DOHH2 (cell line): ENCODE data around the gene TRIM38.
"Not testable (repeated sequence)": the region's sequence is repeated elsewhere in the genome, so short reads cannot be mapped to it uniquely, and the experiment has no call there.

Experiments used
- EZH2phosphoT487 ChIP-seq: fragments of 200-600 bp; sonication (generic); IDR thresholded peaks from 2 replicates; pipeline ENCODE4 v1.6.1; 2017; ENCODE audit warnings: borderline replicate concordance, mild to moderate bottlenecking, antibody characterized with exemption, low read length, moderate library complexity, mixed read lengths
- TF ChIP-seq, protein P1 (sequence below): fragments of 200-600 bp; sonication (generic); IDR thresholded peaks from one replicate; pipeline ENCODE4 v1.5.1; 2014; ENCODE audit warnings: antibody characterized with exemption, mild to moderate bottlenecking, low read depth, low read length; ENCODE audit not compliant: poor library complexity, severe bottlenecking

DNA sequence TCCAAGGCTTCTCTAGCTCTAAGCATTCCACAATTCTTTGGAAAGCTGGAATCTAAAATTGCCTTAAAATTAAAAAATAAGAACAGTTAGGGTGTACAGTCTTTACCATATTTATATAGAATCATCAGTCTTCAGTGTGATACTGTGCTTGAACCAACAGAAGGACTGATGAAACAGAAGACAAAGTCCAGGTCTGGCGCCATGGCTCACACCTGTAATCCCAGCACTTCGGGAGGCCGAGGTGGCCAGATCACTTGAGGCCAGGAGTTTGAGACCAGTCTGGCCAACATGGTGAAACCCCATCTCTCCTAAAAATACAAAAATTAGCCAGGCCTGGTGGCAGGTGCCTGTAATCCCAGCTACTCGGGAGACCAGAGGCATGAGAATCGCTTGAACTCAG lies 51.8 kb downstream of the TRIM38 start:
- TF ChIP-seq, protein P1, sequence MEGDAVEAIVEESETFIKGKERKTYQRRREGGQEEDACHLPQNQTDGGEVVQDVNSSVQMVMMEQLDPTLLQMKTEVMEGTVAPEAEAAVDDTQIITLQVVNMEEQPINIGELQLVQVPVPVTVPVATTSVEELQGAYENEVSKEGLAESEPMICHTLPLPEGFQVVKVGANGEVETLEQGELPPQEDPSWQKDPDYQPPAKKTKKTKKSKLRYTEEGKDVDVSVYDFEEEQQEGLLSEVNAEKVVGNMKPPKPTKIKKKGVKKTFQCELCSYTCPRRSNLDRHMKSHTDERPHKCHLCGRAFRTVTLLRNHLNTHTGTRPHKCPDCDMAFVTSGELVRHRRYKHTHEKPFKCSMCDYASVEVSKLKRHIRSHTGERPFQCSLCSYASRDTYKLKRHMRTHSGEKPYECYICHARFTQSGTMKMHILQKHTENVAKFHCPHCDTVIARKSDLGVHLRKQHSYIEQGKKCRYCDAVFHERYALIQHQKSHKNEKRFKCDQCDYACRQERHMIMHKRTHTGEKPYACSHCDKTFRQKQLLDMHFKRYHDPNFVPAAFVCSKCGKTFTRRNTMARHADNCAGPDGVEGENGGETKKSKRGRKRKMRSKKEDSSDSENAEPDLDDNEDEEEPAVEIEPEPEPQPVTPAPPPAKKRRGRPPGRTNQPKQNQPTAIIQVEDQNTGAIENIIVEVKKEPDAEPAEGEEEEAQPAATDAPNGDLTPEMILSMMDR: not testable (repeated sequence)
- TF ChIP-seq EZH2phosphoT487: not testable (repeated sequence)
